ENCODE results near the gene AZU1.

The AZU1 gene

DNA sequence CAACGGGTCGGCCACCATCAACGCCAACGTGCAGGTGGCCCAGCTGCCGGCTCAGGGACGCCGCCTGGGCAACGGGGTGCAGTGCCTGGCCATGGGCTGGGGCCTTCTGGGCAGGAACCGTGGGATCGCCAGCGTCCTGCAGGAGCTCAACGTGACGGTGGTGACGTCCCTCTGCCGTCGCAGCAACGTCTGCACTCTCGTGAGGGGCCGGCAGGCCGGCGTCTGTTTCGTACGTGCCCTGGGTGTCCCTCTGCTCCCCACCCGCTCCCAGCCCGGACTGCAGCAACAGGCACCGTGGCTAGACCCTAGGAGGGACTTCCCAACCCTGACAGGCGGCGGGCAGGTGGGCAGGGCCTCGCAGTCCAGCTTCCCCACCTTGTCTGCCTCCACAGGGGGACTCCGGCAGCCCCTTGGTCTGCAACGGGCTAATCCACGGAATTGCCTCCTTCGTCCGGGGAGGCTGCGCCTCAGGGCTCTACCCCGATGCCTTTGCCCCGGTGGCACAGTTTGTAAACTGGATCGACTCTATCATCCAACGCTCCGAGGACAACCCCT lies 28.0 kb downstream of the AZU1 start:
- DNase-seq = no peak

DNA sequence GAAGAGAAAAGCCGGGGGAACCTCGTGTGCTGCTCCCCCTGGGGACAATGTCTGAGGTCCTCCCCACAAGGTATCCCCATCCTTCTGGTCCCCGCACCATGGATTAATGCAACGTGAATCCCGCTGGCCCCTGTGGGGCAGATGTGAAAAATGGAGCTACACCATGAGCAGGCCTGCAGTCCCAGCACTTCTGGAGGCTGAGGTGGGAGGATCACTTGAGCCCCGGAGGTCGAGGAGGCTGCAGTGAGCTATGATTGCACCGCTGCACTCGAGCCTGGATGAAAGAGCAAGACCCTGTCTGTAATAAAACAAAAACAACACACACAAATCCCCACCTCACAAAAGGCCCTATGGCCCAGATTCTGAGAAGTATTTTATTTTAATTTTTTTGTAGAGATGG lies 30.6 kb downstream of the AZU1 start:
- DNase-seq = no peak

DNA sequence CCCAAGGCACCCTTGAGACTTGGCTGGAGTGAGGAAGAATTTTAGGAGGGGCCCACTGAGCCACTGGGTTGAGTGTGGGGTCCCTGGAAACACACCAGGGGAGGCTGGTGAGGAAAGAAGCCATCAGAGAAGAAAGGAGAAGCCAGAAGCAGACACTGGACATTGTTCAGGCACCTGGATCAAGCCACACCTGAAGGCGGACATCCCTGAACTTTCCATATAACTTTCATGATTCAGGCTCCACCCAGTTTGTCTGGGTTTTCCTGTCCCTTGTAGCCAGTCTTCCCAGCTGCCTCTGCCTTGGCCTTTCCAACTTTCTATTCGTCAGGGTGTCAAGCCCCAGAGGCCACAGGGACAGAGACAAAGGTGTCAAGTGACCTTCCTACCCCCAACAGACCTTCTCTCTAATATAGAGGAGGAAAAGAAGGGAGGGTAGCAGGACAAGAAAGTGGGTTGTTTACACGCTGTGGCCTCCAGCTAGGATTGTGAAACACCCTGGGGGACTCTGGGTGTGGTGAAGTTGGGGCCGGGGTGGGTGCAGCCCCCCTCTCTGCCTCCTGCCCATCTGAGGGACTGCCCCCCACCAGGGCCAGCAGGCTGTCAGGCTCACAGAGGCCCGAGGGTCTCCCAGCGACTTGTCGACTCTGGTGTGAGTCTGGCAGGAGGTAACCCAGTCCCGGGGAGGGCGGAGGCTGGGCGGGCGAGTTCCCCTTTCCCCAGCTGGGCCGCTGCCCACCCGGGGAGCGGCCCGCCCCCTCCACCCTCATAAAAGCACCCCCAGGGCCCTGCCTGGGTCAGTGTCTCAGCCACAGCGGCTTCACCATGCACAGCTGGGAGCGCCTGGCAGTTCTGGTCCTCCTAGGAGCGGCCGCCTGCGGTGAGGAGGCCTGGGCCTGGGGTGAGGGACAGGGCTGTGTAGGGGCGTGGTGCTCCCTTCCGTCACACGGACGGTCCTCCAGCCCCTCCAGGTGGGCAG lies 31.5 kb downstream of the AZU1 start, which contains the start of gene CFD:
Gene CFD, plus strand, starts transcription at position 797 of the 976 bp plus-strand sequence. Its CDS starts 26 bp downstream, at position 823.
- DNase-seq = no peak

DNA sequence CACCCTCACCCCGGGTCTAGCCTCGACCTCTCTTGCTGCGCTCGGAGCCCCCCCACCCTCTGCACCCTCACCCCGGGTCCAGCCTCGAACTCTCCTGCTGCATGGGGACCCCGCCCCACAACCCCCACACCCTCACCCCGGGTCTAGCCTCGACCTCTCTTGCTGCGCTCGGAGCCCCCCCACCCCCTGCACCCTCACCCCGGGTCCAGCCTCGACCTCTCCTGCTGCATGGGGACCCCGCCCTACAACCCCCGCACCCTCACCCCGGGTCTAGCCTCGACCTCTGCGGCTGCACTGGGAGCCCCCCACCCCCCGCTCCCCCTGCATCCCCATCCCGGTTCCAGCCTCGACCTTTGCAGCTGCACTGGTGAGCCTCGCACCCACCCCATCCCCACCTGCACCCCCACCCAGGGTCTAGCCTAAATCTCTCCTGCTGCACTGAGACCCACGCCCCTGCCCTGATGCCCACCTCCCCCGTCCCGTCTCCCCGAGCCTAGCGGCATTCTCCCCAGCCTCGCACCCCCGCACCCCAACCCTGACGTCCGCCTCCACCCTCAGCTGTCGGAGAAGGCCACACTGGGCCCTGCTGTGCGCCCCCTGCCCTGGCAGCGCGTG lies 33.6 kb downstream of the AZU1 start:
- DNase-seq = no peak

DNA sequence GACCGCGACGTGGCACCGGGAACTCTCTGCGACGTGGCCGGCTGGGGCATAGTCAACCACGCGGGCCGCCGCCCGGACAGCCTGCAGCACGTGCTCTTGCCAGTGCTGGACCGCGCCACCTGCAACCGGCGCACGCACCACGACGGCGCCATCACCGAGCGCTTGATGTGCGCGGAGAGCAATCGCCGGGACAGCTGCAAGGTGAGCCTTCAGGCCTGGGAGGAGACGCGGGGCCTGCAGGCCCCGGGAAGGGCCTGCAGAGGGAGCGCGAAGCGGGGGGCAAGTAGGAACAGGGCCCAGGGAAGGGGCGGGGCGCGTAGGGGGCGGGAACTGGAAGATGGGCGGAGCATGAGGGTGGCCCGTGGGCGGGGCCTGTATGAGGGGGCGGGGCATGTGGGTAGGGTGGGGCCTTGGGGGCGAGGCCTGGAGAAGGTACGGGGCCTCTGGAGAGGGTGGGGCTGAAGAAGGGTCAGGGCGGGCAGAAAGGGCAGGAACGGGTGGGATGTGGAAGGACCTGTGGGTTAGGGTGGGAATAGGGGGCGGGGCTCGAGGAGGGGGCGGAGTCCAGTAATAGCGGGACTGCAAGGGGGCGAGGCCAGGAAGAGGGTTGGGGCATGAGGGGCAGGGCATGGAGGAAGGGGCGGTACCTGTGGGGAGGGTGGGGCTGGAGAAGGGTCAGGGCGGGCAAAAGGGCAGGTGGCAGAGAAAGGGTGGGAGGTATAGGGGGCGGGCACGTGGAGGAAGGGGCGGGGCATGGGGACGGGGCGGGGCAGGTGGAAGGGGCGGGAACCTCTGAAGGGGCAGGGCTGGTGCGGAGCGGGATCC lies 34.3 kb downstream of the AZU1 start:
- DNase-seq = no peak

DNA sequence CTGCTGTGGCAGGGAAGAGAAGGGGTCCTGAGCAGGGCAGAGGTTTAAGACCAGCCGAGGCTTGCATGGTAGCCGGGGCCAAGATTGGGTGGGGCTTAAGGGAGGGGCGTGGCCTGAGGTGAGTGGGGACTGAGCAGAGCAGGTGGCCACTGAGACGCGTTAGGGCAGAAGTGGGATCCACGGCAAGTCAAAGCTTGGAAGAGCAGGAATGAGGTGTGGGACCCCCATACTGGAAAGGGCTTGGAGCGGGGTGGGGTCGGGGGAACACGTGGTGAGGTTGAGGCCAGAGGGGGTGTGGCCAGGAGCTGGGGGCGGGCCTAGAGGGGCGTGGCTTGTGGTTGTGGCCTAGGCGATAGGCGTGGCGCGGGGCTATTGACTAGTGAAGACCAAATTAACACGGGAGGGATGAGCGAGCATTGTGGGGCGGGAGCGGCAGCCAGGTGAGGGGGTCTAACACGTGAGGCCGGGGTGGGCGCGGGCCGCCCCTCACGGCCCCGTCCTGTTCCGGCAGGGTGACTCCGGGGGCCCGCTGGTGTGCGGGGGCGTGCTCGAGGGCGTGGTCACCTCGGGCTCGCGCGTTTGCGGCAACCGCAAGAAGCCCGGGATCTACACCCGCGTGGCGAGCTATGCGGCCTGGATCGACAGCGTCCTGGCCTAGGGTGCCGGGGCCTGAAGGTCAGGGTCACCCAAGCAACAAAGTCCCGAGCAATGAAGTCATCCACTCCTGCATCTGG lies 35.1 kb downstream of the AZU1 start:
- no peak for DNase-seq

DNA sequence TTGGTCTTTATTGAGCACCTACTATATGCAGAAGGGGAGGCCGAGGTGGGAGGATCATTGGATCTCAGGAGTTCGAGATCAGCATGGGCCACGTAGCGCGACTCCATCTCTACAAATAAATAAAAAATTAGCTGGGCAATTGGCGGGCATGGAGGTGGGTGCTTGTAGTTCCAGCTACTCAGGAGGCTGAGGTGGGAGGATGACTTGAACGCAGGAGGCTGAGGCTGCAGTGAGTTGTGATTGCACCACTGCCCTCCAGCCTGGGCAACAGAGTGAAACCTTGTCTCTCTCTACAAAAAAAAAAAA lies 35.6 kb downstream of the AZU1 start:
- DNase-seq = no peak

DNA sequence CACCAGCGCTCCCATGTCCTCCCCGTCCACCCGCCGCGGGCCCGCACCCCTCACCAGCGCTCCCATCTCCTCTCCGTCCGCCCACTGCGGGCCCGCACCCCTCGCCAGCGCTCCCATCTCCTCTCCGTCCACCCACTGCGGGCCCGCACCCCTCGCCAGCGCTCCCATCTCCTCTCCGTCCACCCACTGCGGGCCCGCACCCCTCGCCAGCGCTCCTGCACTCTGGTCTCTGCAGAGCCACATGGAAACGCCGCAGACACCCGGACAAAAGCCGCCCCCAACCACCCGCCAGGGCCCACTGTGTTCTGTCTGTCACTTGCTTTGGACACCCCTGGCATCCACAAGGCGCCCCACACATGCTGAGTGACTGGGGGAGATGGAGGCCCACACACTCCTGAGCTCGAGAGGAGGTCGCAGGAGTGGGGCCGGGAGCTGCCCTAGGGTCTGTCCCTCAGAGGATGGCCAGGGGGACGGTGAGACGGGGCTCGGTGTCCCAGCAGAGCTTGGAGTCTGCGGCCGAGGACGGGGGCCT lies 39.2 kb downstream of the AZU1 start:
- DNase-seq = no peak

DNA sequence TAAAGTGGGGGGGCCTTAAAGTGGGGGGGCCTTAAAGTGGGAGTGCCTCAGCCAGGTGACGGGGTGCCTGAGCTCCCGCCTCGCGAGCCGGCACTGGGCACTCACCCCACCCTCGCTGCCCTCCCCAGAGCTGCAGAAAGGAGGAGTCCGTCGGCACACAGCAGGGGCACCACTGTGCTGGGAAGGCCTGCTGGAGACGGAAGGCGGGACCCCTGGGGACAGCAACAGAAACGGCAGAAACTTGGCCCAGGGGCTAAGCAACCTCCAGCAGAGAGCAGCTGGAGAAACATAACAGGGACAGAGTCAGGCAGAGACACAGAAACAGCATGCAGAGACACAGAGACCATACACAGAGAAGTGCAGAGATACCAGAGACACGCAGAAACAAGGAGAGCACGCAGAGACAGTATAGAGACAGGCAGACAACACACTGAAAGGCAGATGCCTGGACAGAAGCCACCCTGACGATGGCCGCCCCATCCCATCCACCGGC lies 39.7 kb downstream of the AZU1 start:
- DNase-seq = no peak

DNA sequence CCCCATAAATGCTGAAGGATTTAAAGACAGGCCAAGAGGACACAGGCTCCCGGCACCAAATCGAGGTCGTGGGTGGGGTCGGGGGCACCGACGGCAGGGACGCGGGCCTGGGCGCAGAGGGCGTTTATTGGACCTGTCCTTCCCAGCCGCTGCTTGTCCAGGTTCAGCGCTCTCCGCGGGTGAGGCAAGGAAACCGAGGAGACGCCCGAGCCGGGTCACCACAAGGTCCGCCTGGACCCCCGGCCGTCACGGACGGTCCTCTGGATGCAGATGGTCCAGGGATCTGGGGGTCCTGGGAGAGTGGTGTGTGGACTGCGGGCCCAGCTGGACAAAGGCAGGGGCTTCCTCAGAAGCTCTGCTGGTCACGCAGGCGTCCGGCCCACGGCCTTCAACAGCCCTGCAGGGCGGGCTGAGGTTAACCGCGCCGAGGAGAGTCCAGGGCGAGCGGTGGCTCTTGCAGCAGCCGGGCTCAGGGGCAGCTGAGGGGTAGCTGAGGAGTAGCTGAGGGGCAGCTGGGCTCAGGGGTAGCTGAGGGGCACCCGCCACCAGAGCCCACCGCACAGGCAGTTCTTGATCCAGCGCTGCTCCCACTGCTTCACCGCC lies 40.3 kb downstream of the AZU1 start:
- DNase-seq = no peak

DNA sequence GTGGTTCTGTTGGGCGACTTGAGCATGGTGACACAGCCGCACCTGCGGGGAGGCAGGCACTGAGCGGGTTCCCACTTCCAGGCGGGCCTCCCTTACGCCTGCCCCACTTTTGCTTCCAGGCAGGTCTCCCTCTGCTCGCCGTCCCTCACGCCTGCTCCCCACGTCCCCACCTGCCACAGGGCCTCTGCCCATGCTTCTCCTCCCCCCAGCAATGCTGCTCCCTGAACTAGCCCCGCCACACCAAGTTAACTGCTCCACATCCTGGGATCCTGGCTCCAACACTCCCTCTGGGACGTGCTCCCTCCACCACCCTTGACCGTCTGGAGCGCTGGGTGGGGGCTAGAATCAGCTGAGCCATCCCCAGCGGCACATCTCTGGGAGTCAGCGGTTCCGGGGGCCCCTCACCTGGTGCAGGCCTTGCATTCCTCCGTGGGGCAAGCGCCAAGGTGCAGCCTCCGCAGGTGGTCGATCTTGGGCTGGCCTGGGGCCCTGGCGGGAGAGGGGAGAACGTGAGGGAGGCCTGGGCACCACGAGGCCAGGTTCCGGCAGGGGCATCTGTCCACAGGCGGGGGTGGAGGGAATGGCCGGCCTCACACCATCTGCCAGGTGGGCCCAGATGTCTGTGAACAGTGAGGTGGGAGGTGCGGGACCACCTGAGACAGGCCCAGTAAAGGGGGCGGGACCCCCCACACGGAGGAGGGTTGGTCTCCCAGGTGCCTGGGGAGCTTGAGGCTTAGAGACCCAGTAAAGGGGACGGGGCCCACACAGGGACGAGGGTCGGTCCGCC lies 41.0 kb downstream of the AZU1 start:
- no peak for DNase-seq

DNA sequence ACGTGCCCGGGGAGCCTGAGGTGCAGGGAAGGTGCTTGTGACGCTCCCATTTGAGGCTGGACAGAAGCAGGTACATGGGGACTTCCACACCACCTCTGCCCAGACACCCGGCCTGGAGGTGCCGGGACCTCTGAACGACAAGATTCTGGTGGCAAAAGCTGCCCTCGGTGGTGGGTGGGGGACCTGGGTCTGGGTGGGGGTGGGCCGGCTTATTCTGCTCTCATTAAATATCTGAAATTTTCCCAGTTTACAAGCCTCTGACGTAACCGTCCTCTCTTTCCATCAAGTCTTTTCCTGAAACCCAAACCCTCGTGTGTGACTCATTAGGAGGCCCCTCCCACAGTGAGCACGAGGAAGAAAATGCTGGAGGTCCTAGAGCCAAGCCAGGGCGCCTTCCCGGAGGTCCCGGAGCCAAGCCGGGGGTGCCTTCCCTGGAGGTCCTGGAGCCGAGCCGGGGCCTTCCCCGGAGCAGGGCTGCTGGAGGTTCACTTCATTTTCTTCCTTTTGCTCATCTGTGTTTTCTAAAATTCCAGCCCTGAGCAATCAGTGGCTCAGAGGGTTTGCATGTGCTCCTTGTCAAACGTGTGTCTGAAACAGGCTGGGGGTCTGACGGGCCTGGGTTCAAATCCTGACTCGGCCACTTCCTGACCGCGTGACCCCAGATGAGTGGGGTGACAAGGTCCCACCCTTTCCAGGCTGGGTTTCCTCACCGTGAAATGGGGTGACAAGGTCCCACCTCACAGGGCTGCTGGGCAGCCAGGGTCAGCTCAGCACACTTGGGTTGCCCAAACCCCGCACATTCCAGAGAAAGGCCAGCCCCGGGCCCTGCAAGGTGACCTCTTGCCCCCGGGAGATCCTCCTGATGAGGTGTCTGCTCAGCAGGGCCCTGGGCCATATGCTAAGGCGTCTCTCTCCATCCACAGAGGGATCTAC lies 41.9 kb downstream of the AZU1 start:
- no peak for DNase-seq

DNA sequence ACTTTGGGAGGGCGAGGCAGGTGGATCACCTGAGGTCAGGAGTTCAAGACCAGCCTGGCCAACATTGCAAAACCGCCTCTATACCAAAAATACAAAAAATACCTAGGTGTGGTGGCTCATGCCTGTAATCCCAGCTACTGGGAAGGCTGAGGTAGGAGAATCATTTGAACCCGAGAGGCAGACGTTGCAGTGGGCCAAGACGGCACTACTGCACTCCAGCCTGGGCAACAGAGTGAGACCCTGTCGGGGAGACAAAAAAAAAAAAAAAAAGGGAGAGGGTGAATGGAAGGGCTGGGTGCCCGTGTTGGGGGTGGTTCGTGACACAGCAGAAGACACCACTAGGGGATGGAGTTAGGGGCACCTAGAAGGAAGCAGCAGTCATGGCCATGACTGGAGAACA lies 42.7 kb downstream of the AZU1 start:
- DNase-seq = no peak

DNA sequence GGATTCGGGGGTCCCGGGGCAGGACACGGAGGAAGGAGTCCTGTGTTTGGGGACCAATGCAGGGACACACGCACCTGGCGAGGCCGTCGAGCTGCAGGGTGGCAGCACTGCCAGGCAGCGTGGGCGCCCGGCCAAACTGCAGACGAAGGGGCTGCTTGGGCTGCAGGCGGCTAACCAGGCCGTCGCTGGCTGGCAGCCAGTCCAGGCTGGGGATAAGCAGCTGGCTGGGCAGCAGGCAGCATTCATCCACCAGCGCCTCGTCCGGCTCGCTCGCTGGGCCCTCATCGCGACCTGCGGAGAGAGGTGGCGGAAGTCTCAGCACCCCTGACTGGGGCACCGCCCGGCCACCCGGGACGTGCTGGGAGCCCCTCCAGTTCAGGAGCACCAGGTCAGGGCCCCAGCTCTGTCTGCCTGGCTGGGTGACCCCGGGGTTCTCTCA lies 43.3 kb downstream of the AZU1 start:
- peak; percentile 88 for DNase-seq

DNA sequence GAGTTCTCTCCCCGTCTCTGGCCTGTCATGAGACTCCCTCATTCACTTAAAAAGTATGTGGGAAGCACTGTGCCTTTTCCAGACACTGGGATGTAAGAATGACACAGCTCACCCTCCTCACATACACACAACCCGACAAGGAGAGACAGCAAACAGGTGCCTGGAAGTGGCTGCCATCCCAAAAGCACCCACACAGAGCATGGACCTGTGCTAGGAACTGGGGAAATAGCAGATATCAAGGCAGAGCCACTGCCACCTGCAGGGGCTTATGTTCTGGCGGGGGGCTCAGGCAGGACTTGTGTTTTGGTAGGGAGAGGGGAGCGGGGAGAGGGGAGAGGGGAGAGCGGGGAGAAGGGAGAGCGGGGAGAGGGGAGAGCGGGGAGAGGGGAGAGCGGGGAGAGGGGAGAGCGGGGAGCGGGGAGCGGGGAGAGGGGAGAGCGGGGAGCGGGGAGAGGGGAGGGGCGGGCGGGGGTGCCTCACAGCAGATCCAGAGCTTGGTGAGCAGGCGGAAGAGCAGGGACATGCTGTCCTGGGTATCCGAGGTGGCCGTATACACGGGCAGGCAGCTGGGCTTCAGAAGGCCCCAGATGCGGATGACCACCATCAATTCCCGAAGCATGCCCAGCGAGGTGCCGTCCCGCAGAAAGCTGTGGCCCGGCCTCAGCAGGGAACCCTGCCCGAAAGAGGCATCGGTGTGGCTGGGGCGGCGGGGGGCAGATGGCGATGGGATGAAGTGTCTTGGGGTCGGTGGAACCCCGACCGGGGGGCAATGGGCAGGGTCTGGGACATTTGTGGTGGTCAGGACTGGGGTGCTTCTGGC lies 44.0 kb downstream of the AZU1 start:
- no peak for DNase-seq

DNA sequence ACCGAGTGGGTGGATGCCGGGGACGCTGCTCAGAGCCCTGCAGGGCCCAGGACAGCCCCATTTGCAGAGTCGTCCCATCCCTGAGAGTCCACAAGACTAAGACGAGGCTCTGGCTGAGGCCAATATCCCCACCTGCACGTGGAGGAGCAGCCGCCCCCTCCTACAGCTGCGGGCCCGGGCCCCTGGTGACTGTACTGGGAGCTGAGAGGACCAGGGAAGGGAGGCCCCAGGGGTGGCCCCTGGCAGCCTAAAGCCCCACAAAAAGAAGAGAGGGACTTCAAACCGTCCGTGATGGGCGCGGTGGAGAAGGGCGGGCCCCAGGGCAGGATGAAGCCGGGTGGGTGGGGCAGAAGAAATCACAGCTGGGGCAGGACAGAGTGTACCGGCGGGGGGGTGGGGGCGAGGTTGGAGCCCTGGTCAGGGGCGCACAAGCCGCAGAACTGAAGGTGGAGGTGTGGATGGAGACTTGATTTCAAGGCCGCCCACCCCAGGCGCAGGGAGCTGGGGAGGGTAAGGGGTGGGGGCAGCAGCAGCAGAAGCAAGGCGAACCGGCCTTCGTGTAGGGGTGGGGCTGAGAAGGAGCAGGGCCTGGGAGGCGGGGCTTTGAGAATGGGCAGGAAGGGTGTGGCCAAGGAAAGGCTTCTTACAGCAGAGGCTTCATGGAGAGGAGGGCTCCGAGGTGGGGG lies 44.8 kb downstream of the AZU1 start:
- no peak for DNase-seq

DNA sequence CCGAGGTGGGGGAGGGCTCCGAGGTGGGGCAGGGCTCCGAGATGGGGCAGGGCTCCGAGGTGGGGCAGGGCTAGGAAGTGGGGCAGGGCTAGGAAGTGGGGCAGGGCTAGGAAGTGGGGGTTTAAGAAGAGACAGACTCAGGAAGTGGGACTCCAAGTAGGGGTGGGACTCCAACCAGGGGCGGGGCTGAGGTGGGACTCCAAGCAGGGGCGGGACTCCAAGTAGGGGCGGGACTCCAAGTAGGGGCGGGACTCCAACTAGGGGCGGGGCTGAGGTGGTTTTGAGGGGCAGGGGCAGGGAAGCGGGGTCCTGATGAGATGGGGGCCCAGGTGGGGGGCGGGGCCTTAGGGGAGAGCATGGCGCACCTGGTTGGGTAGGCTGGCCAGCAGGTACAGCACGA lies 45.4 kb downstream of the AZU1 start:
- no peak for DNase-seq

DNA sequence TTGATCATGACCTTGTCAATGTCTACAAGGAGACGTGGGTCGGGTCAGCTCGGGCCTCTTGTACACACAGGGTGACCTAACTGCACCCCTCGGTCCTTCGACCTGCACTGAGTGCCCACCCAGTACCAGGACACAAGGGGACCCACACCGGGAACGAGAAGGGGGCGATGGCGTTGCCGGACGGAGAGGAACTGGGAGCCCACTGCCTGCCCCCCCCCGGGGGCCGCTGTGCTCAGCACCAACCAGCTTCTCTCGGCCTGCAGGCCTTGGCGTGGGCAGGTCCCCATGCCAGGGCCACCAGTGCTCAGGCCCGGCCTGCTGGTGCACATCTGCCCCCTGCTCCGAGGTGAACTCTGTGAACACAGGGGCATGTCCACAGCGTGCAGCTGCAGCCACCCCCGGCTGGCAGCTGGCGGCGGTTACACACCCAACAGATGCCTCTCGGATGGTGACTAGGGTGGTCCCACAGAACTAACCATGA lies 46.0 kb downstream of the AZU1 start:
- DNase-seq = no peak

Data from NCI-H1092 treated with DMSO at 0.1 percent for 48 hours (cell line).